Measurements from ENCODE around the gene KIFAP3.
"Not testable (repeated sequence)": the region's sequence is repeated elsewhere in the genome, so short reads cannot be mapped to it uniquely, and the experiment has no call there.

The KIFAP3 gene

DNA sequence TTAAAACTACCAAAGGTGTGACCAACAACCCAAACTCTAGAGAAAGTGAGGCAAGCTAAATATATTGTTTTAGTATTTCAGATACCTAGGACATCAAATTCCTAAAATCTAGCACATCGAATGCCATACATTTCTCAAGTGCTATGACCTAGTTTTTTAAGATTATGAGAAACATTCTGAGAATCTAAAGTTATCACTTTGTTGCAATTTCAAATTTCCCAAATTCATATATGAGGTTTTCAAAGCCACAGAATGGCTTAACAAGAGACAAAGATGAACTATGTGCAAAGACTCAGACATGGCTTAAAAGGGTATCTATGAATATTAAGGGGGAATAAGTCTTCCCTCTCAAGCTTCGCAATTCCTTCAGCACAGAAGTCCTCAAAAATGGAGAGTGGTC is 187.6 kb downstream of the KIFAP3 start:
- no peak for DNase-seq (ENCODE audit: low spot score)

DNA sequence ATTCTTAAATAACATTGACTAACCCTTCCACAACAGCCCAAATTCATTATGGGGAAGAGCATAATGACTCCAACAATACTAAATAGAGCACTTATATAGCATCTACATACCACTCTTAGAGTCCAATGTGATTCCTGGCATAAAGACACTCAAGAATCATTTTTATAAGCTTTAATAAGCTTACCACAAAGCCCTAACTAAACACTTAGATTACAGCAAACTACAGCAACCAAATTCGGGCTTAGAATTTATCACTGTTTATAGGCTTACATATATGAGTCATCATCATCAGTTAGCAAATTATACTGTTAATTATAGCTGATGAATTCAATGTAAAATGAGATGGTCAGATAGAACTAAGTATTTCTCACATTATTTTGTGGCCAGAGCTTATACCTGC is 188.1 kb downstream of the KIFAP3 start:
- DNase-seq (ENCODE audit: low spot score) = no peak

DNA sequence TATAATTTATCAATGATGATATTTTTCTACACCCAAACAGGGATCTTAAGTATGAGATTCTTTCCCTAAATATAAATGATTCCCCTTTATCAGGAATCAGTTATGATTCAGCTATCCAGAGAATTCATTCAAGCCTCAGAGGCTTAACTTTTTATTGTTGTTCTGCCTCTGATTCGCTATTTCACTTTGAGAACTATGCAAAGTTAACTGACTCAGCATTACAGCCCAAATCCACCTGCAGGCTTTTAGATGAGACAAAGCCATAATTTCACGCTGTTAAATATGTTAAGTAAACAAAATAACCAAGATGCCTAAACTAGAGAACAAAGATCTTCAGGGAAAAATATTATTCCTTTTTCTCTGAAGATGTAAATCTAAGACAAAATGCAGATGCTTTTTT is 189.3 kb downstream of the KIFAP3 start:
- DNase-seq (ENCODE audit: low spot score) = no peak

DNA sequence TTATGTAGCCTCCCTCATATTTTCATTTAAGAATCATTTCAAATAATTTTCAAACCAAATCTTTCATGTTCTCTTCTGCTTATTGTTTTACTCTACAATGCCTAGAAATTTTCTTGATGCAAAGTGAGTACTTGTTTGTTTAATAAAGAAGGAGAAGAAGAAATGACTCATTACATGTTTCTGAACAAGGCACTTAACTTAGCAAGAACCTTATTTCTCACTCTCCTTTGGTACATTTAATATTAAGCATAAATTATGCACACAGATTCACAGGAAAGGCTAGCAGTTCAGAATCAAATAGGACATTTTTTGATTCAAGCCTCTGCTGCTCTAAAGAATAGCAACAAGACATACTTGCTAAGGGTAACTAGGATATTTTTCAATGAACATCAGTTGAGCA is 189.9 kb downstream of the KIFAP3 start:
- DNase-seq (ENCODE audit: low spot score) = no peak

DNA sequence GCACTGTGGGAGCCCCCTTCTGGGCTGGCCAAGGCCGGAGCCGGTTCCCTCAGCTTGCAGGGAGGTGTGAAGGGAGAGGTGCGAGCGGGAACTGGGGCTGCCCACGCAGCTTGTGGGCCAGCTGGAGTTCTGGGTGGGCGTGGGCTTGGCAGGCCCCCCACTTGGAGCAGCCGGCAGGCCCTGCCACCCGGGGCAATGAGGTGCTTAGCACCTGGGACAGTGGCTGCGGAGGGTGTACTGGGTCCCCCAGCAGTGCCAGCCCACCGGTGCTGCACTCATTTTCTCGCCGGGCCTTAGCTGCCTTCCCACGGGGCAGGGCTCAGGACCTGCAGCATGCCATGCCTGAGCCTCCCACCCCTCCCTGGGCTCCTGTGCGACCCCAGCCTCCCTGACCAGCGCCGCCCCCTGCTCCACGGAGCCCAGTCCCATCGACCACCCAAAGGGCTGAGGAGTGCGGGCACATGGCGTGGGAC is 192.4 kb downstream of the KIFAP3 start:
- no peak for DNase-seq (ENCODE audit: low spot score)

DNA sequence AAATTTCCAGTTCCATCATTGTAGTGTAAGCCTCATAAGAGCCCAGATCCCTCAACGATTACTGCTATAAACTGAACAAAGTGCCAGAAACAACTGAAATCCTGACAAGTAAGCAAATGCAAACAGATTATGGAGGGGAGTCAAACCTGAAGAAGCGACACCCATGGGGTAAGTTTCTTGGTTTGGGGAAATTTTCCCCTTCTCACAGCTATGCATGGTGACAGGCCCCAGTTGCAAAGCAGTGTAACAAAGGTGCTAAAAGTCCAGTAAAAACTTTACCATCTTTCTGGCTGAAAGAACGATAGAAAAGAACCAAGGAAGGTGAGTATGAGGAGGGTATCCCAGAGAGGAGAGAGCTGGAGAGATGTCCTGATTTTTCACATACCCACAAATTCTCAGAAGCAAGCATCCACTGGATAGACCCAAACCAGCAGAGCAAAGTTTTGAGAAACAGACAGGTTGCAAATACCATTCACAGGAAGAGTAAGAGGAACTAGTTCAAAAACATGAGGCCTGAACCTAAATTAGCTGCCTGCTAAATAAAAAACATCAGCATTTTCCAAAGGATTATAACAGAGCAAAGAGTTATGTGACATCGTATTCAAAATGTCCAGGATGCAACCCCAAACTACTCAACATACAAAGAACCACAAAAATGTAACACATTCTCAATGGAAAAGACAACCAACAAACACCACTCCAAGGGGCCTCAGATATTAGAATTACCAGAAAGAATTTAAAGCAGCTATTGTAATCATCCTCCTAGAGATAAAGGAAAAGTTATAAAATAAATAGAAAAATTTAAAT is 195.3 kb downstream of the KIFAP3 start:
- DNase-seq (ENCODE audit: low spot score) = no peak

DNA sequence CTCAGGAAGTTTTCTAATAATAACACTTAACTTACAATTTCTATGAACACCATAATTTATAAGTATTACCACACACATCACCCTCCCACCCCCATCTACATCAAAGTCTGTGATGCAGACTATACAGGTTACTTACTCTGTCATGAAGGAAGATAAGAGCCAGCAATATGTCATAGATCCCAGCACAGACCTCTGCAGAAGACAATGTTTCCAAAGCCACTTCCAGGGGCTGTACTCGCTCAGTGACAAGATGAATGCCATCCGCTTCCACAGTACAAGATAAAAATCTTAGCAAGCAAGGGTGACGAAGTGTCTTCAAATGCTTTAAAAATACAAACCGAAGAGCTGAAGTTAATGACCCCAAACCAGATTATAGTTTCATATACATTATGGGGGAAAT is 196.0 kb downstream of the KIFAP3 start:
- no peak for DNase-seq (ENCODE audit: low spot score)

DNA sequence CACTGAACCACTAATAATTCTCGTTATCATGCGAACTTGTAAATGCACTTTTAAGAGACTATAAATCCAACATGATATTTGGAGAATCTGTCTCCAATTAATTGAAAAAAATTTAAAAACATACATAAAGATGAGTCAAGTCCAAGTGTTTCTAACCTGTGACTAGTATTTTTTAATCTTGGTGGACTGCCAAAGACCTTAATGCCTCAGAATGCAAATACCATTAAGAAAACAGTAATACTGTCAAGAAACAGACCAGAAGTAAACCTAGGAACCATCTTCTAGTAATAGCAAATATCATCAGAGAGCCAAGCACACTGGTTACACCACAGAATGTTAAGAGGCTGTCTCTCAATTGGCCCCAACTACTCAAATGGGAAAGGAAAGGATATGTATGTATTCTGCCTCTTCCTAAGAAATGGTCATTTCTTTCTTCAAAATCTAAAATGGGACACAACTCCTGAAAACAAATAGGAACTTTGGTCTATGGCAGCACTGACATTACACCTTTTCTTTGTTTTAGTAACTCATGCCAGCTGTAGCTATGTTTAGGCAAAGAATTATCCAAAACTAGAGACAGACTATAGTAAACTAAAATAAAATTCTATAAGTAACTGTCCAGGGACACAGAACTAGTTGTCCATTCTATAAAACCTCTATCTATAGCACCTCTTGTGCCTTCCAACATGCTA is 196.5 kb downstream of the KIFAP3 start:
- no peak for DNase-seq (ENCODE audit: low spot score)

DNA sequence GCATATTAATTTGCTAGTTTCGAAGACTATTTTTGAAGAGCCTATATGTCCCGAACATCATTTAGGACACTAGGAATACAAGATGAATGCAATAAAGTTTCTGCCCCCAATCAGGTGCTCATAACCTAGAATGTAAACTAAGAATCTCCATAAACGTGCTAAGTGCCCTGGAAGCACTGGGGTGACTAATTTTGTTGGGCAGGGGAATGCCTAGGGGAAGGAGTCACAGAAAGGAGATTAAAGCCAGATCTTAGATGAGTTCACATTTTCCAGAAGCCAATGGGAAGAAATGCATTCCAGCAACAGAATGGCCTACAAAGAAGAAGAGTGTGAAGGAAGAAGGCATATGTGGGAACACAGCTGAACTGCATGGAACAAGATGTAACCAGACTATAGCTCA is 200.3 kb downstream of the KIFAP3 start:
- no peak for DNase-seq (ENCODE audit: low spot score)

DNA sequence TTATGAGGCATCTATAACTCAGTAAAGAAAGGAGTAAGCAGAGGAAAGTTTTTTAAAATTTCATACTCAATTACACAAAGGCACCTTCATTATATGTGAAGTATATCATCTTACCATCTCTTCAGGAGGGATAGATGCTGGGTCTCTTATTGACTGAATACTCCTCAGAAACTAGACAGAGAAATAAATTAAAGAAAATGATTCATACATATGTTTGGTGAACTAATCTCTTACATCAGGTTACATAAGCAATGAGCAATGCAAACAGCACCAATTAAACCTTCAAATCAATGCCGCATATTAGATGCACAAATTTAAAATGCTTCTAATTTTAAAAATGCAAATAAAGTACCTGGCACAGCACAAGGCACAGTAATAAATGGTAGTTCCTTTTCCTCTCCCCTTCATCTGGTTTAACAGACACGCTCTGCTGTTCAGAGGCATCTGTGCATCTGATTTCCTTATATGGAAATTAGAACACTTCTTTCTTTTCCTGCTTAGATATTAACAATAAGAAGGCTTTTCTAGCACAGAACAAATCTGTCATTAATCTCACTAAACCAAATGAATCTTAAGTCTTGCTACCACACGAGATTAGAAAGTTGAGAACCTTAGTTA is 200.8 kb downstream of the KIFAP3 start:
- DNase-seq (ENCODE audit: low spot score) = no peak

DNA sequence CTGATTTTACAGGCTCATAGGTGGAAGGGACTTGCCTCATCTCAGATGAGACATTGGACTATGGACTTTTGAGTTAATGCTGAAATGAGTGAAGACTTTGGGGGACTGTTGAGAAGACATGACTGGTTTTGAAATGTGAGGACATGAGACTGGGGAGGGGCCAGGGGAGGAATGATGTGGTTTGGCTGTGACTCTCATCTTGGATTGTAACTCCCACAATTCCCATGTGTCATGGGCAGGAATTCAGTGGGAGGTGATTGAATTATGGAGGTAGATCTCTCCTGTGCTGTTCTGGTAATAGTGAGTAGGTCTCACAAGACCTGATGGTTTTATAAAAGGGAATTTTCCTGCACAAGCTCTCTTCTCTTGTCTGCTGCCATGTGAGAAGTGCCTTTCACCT is 201.6 kb downstream of the KIFAP3 start:
- DNase-seq (ENCODE audit: low spot score) = no peak

DNA sequence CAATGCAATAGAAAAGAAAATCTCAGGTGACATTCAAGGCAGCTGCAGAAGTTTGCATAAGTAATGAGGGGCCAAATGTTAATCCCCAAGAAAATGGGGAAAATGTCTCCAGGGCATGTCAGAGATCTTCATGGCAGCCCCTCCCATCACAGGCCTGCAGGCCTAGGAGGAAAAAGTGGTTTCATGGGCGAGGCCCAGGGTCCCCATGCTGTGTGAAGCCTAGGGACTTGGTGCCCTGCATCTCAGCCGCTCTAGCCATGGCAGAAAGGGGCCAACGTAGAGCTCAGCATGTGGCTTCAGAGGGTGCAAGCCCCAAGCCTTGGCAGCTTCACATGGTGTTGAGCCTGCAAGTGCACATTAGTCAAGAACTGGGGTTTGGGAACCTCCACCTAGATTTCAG is 202.5 kb downstream of the KIFAP3 start:
- not testable (repeated sequence) for DNase-seq (ENCODE audit: low spot score)
